GM19467 (cell line): Measurements from ENCODE around the gene UBE2V1.
"Not testable (repeated sequence)": the region's sequence is repeated elsewhere in the genome, so short reads cannot be mapped to it uniquely, and the experiment has no call there.

Experiments used
- ATAC-seq: cut with Tn5 transposase; IDR thresholded peaks from one replicate; pipeline ENCODE4 v1.9.1; 2021; ENCODE audit warnings: mild to moderate bottlenecking, moderate library complexity; ENCODE audit not compliant: unreplicated experiment

The UBE2V1 gene

DNA sequence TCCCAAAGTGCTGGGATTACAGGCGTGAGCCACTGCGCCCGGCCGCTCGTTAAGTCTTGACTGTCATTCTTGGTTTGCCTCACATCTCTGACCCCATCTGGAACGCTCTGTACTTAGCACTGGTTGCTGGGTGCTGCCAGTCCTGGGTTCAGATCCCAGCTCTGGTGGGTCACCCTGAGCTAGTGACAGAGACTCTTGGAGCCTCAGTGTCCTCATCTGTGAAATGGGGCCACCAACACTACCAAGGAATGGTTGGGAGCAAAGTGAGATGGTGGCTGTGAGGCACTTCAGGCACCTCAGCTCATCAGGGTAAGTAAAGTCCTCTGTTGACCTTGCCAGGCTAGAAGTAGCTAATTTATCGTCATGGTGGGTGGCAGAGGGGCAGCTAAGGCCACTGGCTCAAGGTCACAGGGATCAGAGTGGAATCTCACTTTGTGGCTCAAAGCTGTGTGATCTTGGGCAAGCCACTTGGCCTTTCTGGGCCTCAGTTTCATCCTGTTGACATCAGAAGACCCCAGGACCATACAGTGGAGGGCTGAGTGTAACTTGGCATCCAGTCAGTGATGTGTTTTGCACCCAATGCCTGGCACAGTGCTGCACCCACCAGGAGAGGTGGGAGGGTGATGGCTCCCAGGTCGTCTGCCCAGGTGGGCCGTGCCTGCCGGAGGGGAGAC lies 46.7 kb downstream of the UBE2V1 start:
- no peak for ATAC-seq

DNA sequence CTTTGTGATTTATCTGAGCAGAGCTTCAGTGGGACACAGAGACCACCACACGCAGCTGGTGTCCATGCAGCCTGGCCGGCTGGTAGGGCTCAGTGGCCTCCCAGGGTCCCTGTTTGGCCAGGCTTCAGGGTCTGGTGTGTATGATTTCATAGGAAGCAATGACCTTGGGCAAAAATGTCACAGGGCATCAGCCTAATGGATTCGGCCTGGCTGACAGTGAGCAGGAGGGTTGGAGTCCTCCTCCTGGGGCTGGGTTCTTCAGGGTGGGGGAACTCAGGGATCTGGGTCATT lies 47.7 kb downstream of the UBE2V1 start:
- ATAC-seq, result no peak

DNA sequence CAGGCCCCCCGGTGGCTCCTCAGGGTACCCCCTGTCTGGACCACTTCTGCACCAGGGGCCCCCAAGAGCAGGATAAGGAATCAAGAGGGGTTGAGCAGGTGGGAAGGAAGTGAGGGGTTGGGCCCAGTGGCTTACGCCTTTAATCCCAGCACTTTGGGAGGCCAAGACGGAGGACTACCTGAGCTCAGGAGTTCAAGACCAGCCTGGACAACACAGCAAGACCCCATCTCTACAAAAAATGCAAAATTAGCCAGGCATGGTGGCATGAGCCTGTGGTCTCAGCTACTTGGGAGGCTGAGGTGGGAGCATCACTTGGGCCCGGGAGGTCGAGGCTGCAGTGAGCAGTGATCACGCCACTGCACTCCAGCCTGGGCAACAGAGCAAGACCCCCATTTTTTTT lies 49.2 kb downstream of the UBE2V1 start:
- ATAC-seq, result not testable (repeated sequence)

DNA sequence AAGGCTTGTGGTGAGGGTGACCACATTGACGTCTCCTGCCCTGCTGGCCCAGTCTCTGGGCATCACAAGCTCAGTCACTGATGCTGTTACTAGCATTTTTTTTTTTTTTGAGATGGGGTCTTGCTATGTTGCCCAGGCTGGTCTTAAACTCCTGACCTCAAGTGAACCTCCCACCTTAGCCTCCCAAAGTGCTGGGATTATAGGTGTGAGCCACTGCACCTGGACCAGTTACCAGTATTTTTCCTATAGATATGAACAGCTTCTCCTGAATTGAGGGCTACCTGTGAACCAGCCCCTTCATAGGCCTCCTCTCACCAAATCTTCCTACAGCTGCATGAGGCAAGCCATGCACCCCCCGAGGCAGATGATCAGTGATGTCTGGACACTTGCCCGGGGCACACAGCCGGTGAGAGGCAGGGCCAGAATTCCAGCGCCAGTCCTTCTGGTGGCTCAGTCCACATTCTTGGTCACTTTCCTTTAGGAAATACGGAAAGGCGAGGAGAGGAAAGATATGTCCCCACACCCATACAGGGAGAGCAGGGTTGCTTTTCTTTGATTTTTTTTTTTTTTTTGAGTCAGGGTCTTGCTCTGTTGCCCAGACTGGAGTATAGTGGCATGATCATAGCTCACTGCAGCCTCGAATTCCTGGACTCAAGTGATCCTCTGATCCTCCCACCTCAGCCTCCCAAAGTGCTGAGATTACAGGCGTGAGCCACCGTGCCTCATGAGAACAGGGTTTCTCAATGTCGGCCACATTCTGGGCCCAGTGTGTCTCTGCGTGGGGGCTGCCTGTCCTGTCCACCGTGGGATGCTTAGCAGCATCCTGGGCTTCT lies 50.7 kb downstream of the UBE2V1 start:
- no peak for ATAC-seq

DNA sequence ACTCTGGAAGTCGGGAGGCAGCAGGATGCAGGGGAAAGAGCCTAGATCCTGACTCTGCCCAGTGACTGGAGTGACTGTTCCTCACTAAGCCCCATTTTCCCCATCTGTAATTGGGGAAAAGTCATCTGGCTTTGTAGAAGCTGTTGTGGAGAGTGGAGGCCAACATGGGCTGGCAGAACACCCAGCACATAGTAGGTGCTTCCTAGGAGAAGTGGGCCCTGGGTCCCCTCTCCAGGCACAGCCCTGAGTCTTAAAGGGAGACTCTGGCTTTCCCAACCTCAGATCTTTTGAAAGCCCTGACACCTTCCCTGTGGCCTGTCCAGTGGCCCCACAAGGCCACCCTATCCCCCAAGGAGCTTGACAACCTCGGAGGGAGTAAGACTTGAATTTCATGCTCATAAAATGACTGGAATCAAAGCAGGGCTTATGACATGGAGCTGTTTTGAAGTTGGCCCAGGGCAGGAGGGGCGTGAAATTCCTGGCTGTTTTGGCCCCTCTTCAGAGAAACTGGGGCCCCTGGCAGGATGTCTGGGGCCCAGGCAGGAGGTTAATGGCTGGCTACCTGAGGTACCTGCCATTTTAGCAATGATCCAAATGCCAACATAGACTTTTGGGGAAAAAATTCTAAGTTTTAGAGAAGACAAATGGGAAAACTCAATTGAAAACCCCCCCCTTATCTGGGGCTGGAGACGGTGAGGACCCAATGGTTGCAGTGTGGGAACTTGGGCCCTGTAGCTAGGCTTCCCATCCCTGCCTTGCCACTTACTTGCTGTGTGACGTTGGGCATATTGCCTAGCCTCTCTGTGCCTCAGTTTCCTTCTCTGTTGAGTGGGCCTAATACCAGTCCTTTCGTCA lies 51.6 kb downstream of the UBE2V1 start:
- ATAC-seq, result no peak

DNA sequence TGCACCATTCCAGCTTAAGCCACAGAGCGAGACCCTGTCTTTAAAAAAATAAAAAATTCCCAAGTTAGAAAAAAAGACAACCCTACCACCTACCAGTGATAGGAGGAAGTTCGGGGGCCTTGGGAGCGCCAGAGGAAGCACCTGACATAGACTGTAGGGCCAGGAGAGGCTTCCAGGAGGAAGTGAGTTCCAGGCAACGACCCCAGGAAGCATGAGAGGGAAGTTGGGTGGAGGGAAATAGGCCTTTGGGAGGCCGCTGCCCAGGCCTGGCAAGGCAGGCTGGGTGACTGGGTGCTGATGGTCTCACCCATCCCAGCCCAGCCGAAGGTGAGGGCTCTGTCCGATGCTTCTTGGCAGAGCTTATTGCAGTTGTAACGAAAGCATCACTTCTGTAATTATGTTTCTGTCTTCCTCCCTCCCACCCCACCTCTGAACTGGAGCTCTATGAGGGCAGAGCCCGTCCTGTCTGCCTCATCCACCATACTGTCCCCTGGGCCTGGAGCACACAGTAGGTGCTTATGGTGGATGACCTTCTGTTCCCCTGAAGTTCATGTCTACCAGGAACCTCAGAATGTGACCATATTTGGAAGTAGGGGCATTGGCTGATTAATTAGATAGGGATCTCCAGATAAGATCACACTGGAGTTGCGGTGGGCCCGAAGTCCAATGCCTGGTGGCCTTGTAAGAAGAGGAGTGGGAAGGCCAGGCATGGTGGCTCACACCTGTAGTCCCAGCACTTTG lies 54.1 kb downstream of the UBE2V1 start:
- ATAC-seq, result no peak

DNA sequence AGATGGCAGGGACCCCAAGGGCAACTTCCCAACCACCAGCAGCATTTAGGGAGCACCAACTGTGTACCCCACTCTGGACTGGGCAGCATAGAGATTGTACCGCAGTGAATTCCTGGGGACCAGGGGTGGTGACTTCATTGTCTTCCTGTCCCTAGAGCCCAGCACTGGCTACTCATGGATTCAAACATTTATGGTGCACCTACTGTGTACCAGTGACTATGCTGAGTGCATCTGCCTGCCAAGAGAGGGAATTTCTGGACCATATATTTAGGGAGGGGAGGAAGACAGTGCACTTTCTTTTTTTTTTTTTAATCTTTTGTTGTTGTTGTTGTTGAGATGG lies 55.3 kb downstream of the UBE2V1 start:
- ATAC-seq, result no peak

DNA sequence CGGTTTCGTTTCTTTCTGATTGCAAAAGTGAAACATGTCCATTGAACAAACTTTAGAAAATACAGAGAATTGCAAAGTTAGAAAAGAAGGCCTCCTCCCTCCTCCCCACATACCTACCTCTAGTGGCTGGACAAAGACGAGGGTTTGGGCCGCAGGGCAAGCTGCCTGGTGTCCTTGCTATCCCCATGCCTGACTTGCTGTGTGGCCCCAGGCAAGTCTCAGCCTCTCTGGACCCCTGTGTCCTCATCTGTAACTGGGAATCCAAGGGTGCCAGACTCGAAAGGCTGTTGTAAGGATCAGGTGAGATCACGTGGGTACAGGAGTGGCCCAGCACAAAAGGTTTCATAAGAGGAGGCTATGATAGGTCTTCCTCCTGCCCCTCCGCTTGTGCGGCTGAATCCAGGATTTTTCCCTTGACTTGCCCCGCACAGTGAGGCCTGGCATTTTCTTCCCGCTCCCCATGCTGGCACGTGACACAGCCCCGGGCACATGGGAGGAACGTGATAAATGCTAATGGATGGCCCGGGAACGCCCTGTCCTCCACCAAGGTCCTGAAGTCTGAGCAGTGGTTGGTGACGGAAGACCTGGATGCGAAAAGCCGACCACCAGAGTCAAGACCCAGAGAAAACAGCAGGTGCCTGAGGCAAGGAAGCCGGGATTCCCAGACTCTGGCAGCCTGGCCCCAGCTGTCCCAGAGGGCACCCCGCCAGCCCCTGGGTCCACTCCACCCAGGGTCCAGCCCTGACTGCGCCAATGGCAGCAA lies 55.8 kb downstream of the UBE2V1 start:
- ATAC-seq, result no peak

DNA sequence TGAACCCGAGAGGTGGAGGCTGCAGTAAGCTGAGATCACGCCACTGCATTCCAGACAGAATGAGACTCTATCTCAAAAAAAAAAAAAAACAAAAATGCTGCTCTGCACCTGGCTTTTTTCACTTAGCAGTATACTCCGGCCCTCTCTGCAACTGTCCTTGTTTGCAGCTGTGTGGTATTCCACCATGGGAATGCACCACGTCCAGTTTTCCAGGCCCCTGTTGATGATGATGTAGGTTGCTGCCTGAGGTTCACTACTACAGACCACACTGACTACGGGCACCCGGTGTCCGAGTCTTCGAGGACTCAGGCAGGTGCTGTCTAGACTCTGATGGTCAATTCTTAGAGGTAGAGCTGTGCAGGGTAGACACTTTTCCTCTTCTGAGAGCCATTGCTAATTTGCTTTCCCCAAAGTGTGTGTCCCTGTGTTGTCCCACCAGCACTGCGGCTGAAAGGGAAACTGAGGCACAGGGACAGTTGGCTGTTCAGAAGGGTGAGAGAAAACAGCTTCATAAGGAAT lies 56.5 kb downstream of the UBE2V1 start:
- no peak for ATAC-seq

DNA sequence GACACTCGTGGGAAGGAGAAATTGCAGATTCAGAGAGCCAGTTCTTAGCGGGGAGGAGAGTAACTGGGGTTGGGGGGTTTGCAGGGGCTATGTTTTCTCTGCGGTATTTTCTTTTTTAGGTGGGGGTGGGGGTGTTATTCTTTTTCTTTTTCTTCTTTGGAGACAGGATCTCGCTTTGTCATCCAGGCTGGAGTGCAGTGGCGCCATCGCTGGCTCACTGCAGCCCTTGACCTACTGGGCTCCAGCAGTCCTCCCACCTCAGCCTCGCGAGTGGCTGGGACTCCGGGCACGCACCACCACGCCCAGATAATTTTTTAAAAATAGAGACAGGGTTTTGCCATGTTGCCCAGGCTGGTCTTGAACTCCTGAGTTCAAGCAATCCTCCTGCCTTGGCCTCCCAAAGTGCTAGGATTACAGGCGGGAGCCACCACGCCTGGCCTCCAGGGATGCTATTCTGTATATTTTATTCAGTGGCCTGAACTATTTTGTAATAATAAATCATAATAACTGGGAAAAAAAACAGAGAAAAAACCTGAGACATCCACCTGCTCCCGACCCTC lies 57.3 kb downstream of the UBE2V1 start:
- no peak for ATAC-seq

DNA sequence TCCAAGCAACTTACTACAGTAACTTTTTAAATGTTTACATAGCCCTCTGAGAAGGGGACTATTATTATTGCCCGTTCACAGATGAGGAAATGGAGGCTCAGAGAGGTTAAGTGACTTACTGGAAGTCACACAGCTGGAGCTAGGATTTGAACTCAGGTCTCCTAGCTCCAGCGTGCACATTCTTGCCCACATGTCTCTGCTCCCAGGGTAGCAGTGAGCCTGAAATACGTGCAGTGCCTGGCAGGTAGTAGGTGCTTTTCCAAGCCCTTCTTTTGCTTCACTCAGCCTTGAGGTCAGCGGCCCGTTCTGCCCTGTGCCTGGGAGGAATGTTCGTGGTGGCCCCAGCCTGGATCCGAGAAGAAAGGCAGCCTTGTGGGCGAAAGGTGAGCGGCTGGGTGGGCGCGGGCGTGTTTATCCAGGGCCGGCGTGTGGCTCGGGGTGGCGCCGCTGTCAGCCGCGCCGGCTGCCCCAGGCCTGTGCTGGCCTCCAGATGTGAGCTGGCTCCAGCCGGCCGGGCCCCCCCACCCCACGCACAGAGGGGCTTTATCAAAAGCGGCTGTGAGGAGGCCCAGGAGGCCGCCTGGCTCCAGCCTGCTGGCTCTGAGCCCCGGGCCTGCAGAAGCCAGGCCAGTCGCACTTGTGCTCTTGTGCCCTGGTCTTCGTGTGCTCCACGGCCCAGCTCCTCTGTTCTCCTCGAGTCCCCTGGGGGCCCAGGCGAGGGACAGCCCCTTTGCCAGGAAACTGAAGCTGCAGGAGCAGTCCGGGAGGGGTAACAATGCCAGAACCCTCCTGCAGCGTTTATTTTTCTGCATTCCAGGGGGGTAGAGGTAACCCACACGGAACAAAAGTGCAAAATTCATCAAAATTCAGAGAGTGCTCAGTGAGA lies 58.1 kb downstream of the UBE2V1 start:
- ATAC-seq, result no peak

DNA sequence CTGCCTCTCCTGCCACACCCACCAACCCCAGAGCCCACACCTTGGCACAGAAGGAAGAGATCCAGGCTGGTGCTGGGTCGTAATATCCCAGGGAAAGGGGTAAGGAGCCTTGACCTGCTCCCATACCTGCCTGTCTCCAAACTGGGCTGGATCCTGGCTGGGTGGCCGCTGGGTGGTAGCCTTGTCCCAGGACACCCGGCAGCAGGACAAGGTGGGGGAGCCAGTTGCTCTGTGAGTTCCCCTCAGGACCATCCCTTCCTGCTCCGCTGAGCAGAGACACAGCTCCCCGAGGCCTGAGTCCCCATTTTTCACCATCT lies 58.8 kb downstream of the UBE2V1 start:
- ATAC-seq, result no peak

DNA sequence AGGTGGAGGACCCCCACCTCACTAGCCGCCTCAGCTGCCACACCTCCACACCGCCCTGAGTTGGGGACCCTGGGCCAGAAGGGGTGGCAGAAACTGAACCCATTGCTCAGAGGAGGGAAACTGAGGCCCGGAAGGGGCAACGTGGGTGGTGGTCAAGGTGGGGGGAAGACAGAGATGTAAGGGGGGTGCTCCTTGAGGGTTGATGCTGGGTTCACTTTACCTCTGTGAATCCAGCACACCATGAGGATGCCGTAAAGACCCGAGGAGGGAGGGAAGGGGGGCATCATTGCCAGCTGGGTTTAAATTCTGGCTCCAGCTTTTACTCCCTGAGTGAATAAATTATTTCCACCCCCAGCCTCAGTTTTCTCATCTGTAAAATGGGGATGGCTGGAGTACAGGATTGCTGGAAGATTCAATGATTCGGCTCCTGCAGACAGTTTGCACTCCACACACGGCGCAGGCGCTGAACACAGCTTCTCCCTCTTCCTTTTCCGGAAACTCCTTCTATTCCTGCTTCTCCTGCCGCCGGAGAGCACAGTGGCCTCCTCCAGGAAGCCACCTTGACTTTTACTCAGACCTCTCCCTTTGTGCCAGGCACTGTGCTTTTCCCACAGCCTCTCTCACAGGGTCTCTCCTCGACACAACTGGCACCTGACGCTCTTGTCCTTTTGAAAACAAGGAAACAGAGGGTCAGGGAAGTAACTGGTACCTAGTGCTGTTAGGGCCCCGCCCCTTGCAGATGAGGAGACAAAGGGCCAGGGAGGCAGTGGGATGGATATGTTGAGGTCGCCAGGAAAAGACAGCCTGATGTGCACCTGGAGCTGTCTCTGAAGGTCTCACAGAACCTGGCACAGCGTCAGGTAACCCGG lies 59.4 kb downstream of the UBE2V1 start:
- ATAC-seq, result no peak

DNA sequence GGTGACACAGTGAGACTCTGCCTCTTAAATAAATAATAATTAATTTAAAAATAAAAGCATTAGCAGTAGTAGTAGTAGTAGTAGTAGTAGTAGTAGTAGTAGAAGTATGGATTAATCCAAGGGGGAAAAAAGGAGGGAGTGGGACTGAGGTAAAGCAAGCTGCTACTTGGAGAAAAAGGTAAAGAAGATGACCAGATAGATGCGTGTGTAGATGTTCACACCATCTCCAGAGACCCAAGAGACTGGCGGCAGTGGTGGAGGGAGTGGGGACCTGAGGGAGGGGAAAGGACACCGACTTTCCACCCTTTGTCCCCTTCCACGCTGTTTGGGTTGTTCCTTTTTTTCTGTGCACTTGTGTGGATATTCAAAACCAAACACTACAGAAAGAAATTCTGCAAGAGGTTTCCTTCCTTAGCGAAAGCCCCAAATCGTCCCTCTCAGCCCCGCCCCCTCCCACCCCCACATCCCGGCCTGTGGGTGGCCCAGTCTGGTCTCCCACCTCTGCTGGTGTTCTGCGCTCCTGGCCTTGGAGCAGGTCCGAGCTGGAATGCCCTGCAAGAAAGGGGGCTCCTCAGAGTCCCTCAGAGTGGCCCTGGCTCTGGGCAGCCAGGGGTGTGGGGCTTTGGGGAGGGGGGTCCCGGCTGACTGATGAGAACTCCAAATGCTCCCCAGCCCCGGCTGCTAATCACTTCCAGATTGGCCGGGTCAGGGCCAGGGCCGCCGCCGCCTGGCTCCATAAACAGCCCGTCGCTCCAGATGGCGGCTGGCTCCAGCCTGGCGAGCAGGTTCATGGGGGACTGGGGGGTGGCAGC lies 60.2 kb downstream of the UBE2V1 start:
- no peak for ATAC-seq

DNA sequence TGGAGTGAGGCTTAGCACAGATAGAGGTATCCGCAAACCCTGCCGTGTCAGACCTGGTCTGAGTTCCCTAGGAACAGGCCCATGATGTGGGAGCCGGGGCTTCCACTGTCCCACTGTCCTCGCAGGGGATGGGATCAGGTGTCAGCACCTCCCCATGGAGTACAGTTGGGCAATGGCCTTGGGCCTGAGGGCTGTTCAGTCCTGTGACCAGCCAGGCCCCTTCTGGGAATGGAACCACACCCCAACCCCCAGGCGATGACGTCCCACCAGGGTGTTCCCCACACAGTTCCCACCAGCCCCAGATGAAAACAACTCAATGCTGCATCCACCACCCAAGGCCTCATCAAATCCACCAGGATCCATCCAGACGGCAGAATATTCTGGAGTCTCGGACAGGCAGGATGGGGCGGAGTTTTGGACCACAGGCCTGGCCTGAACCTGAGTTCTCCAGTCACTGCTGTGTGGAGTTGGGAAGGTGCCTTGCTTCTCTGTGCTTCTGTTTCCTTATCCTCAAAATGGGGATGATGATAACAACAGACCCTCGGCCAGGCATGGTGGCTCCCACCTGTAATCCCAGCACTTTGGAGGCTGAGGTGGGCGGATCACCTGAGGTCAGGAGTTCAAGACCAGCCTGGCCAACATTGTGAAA lies 62.2 kb downstream of the UBE2V1 start:
- ATAC-seq, result no peak

DNA sequence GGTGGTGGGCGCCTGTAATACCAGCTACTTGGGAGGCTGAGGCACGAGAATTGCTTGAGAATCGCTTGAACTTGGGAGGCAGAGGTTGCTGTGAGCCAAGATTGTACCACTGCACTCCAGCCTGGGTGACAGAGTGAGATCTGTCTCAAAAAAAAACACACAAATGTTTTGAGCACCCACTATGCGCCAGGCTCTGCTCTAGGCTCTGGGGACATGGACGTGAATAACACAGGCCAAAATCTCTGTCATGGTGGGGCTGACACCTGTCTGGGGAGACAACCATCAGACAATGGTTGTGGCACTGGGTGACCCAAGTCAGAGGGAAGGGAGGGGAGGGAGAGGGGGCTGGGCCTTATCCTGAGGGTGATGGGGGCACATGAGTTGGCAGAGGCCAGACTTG lies 62.7 kb downstream of the UBE2V1 start:
- ATAC-seq, result no peak
